ENCODE data around the gene MYO5B. TPM values are rescaled to one million over a fixed set of nuclear protein-coding genes. Genes with fewer than 3 reads are reported as not detected.

Gene MYO5B
- total RNA-seq, 4 donors from 2014 or later: 2.0 to 13.9 (median 5.3) TPM

- Histone ChIP-seq H3K9me3 (no peaks in the 10 kb centered on the region), H3K36me3 (no peaks in the 10 kb centered on the region), H3K4me1 (peaks cover 0 to 2% (median 0%) of the 10 kb centered on the region in 4 donors), H3K27ac (replicated peaks in 1 of 4) (no peak overlapping the region), H3K27me3 (peaks cover 0 to 15% (median 0%) of the 10 kb centered on the region in 4 donors), H3K4me3 (no peak overlapping the region)
- no peak for DNase-seq (ENCODE audit: extremely low spot score)
- WGBS: 81% methylated on average over 7 of the region's 7 CpGs
- TF ChIP-seq POLR2A (IDR thresholded peaks at IDR 0.05; ENCODE audit: low read depth) (no peak), CTCF (IDR thresholded peaks at IDR 0.05) (no peak)
- intact Hi-C loops (cut with DNase I): loop anchor here (5.0 kb wide), 1 partner anchor 299 kb away; no protein-coding TSS in a partner anchor
These were observed 339.1 kb downstream of the MYO5B start for GRCh38 chr18:49855711-49856415.

- Histone ChIP-seq H3K36me3 (no peaks in the 10 kb centered on the region), H3K27me3 (peaks cover 0 to 26% (median 0%) of the 10 kb centered on the region in 4 donors), H3K4me1 (peaks cover 3 to 6% (median 4%) of the 10 kb centered on the region in 4 donors), H3K27ac (replicated peaks in 1 of 4) (no peak overlapping the region), H3K4me3 (no peak overlapping the region), H3K9me3 (no peaks in the 10 kb centered on the region)
- intact Hi-C loops (cut with DNase I): loop anchor here (5.0 kb wide), 1 partner anchor 297 kb away; no protein-coding TSS in a partner anchor
- DNase-seq (ENCODE audit: extremely low spot score): no peak
- WGBS: 92% methylated on average over 3 of the region's 3 CpGs
- TF ChIP-seq CTCF (IDR thresholded peaks at IDR 0.05) (no peak), POLR2A (IDR thresholded peaks at IDR 0.05; ENCODE audit: low read depth) (no peak), POLR2AphosphoS5 (IDR thresholded peaks at IDR 0.05) (no peak), EP300 (IDR thresholded peaks at IDR 0.05) (no peak)
These were observed 340.3 kb downstream of the MYO5B start for GRCh38 chr18:49854681-49855080.

- DNase-seq (ENCODE audit: extremely low spot score): no peak
- Histone ChIP-seq H3K4me1 (peaks cover 5 to 9% (median 7%) of the 10 kb centered on the region in 4 donors), H3K27ac (replicated peaks in 1 of 4) (no peak overlapping the region), H3K4me3 (no peak overlapping the region), H3K36me3 (no peaks in the 10 kb centered on the region), H3K27me3 (peaks cover 0 to 39% (median 0%) of the 10 kb centered on the region in 4 donors), H3K9me3 (no peaks in the 10 kb centered on the region)
- intact Hi-C loops (cut with DNase I): no loop called here
- TF ChIP-seq POLR2A (IDR thresholded peaks at IDR 0.05; ENCODE audit: low read depth) (no peak), EP300 (IDR thresholded peaks at IDR 0.05) (no peak), POLR2AphosphoS5 (IDR thresholded peaks at IDR 0.05) (no peak), CTCF (IDR thresholded peaks at IDR 0.05) (no peak)
- WGBS: 100% methylated on average over 4 of the region's 8 CpGs
These were observed 341.5 kb downstream of the MYO5B start for GRCh38 chr18:49853436-49853835.

- H3K9me3 ChIP-seq: no peaks in the 10 kb centered on the region
- H3K4me1 ChIP-seq: peaks cover 5 to 9% (median 7%) of the 10 kb centered on the region in 4 donors
- no peak overlapping the region for H3K27ac ChIP-seq (replicated peaks in 1 of 4)
- TF ChIP-seq EP300 (IDR thresholded peaks at IDR 0.05) (no peak), POLR2AphosphoS5 (IDR thresholded peaks at IDR 0.05) (no peak), CTCF (IDR thresholded peaks at IDR 0.05) (no peak), POLR2A (IDR thresholded peaks at IDR 0.05; ENCODE audit: low read depth) (no peak)
- DNase-seq (ENCODE audit: extremely low spot score): no peak
- intact Hi-C loops (cut with DNase I): no loop called here
- H3K27me3 ChIP-seq: peaks cover 0 to 43% (median 0%) of the 10 kb centered on the region in 4 donors
- H3K36me3 ChIP-seq: no peaks in the 10 kb centered on the region
- no peak overlapping the region for H3K4me3 ChIP-seq
- whole genome bisulfite sequencing: 62% methylated on average over 3 of the region's 7 CpGs
These were observed 341.9 kb downstream of the MYO5B start for GRCh38 chr18:49853011-49853410.

All from esophagus muscularis mucosa (tissue), 4 donors.